ENCODE results near the gene TK1. TPM values are rescaled to one million over a fixed set of nuclear protein-coding genes. Genes with fewer than 3 reads are reported as not detected.

The TK1 gene
- total RNA-seq, 4 donors from 2014 or later: 1.7 to 4.1 (median 2.9) TPM

- intact Hi-C loops (cut with DNase I; ENCODE audit: low total_unique reads): no loop called here
- DNase-seq (ENCODE audit: low spot score in 2 of 2): no peak
- TF ChIP-seq POLR2A (IDR thresholded peaks at IDR 0.05) (no peak), CTCF (IDR thresholded peaks at IDR 0.05) (no peak)
- WGBS, 2 donors: 88 to 94% methylated on average over 9 of the region's 9 CpGs
- no peak overlapping the region for H3K4me3 ChIP-seq (ENCODE audit: low read depth, poor library complexity, severe bottlenecking)
Observed at GRCh38 chr17:78184868-78185267, 2.0 kb downstream of the TK1 start.

- no peak for TF ChIP-seq CTCF (IDR thresholded peaks at IDR 0.05)
- no peak for TF ChIP-seq POLR2A (IDR thresholded peaks at IDR 0.05)
- 76 to 90% methylated on average over 10 of the region's 10 CpGs for WGBS, 2 donors
- DNase-seq (ENCODE audit: low spot score in 2 of 2): no peak
- intact Hi-C loops (cut with DNase I; ENCODE audit: low total_unique reads): no loop called here
- no peak overlapping the region for H3K4me3 ChIP-seq (ENCODE audit: low read depth, poor library complexity, severe bottlenecking)
Observed at GRCh38 chr17:78184351-78184750, 2.5 kb downstream of the TK1 start.

GRCh38 chr17:78183916-78184315, 2.9 kb downstream of the TK1 start:
- intact Hi-C loops (cut with DNase I; ENCODE audit: low total_unique reads): no loop called here
- WGBS, 2 donors: 93 to 94% methylated on average over 12 of the region's 12 CpGs
- H3K4me3 ChIP-seq (ENCODE audit: low read depth, poor library complexity, severe bottlenecking): no peak overlapping the region
- TF ChIP-seq CTCF (IDR thresholded peaks at IDR 0.05) (no peak), POLR2A (IDR thresholded peaks at IDR 0.05) (no peak)
- no peak for DNase-seq (ENCODE audit: low spot score in 2 of 2)

- intact Hi-C loops (cut with DNase I; ENCODE audit: low total_unique reads): no loop called here
- WGBS, 2 donors: 93 to 95% methylated on average over 13 of the region's 13 CpGs
- no peak overlapping the region for H3K4me3 ChIP-seq (ENCODE audit: low read depth, poor library complexity, severe bottlenecking)
- DNase-seq (ENCODE audit: low spot score in 2 of 2): no peak
- no peak for TF ChIP-seq CTCF (IDR thresholded peaks at IDR 0.05)
- no peak for TF ChIP-seq POLR2A (IDR thresholded peaks at IDR 0.05)
Observed at GRCh38 chr17:78182504-78182903, 4.3 kb downstream of the TK1 start.

GRCh38 chr17:78180508-78180907, 6.3 kb downstream of the TK1 start:
- intact Hi-C loops (cut with DNase I; ENCODE audit: low total_unique reads): no loop called here
- no peak for DNase-seq (ENCODE audit: low spot score in 2 of 2)
- TF ChIP-seq POLR2A (IDR thresholded peaks at IDR 0.05) (no peak), CTCF (IDR thresholded peaks at IDR 0.05) (no peak)
- WGBS, 2 donors: 79 to 84% methylated on average over 2 of the region's 2 CpGs
- H3K4me3 ChIP-seq (ENCODE audit: low read depth, poor library complexity, severe bottlenecking): no peak overlapping the region

- WGBS, 2 donors: 84 to 88% methylated on average over 14 of the region's 14 CpGs
- no peak overlapping the region for H3K4me3 ChIP-seq (ENCODE audit: low read depth, poor library complexity, severe bottlenecking)
- TF ChIP-seq POLR2A (IDR thresholded peaks at IDR 0.05) (no peak), CTCF (IDR thresholded peaks at IDR 0.05) (no peak)
- intact Hi-C loops (cut with DNase I; ENCODE audit: low total_unique reads): no loop called here
- DNase-seq (ENCODE audit: low spot score in 2 of 2): no peak
Observed at GRCh38 chr17:78180083-78180482, 6.8 kb downstream of the TK1 start.
